CD4-positive, alpha-beta T cell (primary cell): ENCODE measurements around the gene MMADHC. TPM values are rescaled to one million over a fixed set of nuclear protein-coding genes. Genes with fewer than 3 reads are reported as not detected.
A peak's percentile ranks its signal among the peaks of the same experiment; 100 is the strongest.

Source experiments
- ATAC-seq: fragments of 200-7000 bp; cut with Tn5 transposase; one replicate; pipeline ENCODE4 v1.10.0; 2022; ENCODE audit warnings: mild to moderate bottlenecking; ENCODE audit not compliant: poor library complexity
- CTCF ChIA-PET: fragments of 350-600 bp; sonication (Branson Sonifier 250); formaldehyde crosslinking; loops from one replicate; lab custom pipeline; 2021; ENCODE audit warnings: antibody characterized with exemption, inconsistent platforms; lab: Charles Lee
- POLR2A ChIA-PET: fragments of 350-600 bp; sonication (Branson Sonifier 250); formaldehyde crosslinking; loops from one replicate; lab custom pipeline; 2021; ENCODE audit warnings: antibody characterized with exemption, inconsistent platforms; lab: Charles Lee
- DNase-seq, 14 experiments: peaks; one replicate each; pipeline ENCODE4 v3.0.0-alpha.2; 2013 to 2020; ENCODE audit warnings: mixed read lengths in 2 of 14
- H3K27ac ChIP-seq, 2 donors: one replicate each; pipeline versions ENCODE4 v1.5.1 to v1.7.0; 2013; ENCODE audit warnings: low read length in 2 of 2, low read depth in 1 of 2, mild to moderate bottlenecking in 1 of 2
- H3K27me3 ChIP-seq, 2 experiments: 1 replicate in 1 of 2; 2 replicates in 1 of 2; pipeline versions ENCODE4 v1.6.1 to v1.7.0; 2013; ENCODE audit warnings: low read length in 2 of 2, control low read depth in 1 of 2, mild to moderate bottlenecking in 1 of 2, moderate library complexity in 1 of 2; ENCODE audit not compliant: insufficient read depth in 2 of 2, control insufficient read depth in 1 of 2
- H3K36me3 ChIP-seq: one replicate; pipeline ENCODE4 v1.6.1; 2013; ENCODE audit warnings: low read length, control low read depth; ENCODE audit not compliant: insufficient read depth
- H3K4me1 ChIP-seq: one replicate; pipeline ENCODE4 v1.6.1; 2013; ENCODE audit warnings: low read length, control low read depth; ENCODE audit not compliant: insufficient read depth
- H3K4me3 ChIP-seq: one replicate; pipeline ENCODE4 v1.5.1; 2013; ENCODE audit warnings: mild to moderate bottlenecking, low read length, moderate library complexity
- H3K9me3 ChIP-seq, 2 experiments: 1 replicate in 1 of 2; 2 replicates in 1 of 2; pipeline versions ENCODE4 v1.6.1 to v1.7.0; 2013; ENCODE audit warnings: low read length in 2 of 2, mild to moderate bottlenecking in 2 of 2, control low read depth in 1 of 2, moderate library complexity in 1 of 2; ENCODE audit not compliant: control insufficient read depth in 1 of 2, insufficient read depth in 1 of 2
- H3K27ac Mint-ChIP-seq: one replicate; pipeline ENCODE4 v1.8.0; 2020; ENCODE audit warnings: mixed read lengths
- H3K27me3 Mint-ChIP-seq: one replicate; pipeline ENCODE4 v1.8.0; 2021; ENCODE audit warnings: mixed read lengths
- H3K36me3 Mint-ChIP-seq: one replicate; pipeline ENCODE4 v1.8.0; 2021; ENCODE audit warnings: low read depth, mixed read lengths
- H3K4me1 Mint-ChIP-seq: one replicate; pipeline ENCODE4 v1.8.0; 2021; ENCODE audit warnings: low read depth, mixed read lengths
- H3K4me3 Mint-ChIP-seq: one replicate; pipeline ENCODE4 v1.8.0; 2020; ENCODE audit warnings: mild to moderate bottlenecking, mixed read lengths
- H3K9me3 Mint-ChIP-seq: one replicate; pipeline ENCODE4 v1.8.0; 2020; ENCODE audit warnings: mixed read lengths
- intact Hi-C, 2 experiments: fragments of 100-400 bp; cut with DNase I in 1 of 2; cut with micrococcal nuclease in 1 of 2; formaldehyde crosslinking; loops; one replicate each; pipeline versions ENCODE4 v1.15.1 to v1.9.0; 2023 to 2025; cut with DNase I, micrococcal nuclease
- polyA plus RNA-seq, 2 donors: library from polyadenylated mRNA; unstranded; fragments of 120-200 nt; gene quantifications; one replicate each; pipeline ENCODE4 v1.2.1, GENCODE V29; 2013
- total RNA-seq, 174 experiments: library from RNA in 2 of 174; stranded (reverse) in 2 of 174; gene quantifications; one replicate each; pipeline ENCODE4 v1.2.3 and lab custom pipeline; 2021 to 2026
- TF ChIP-seq, protein P1 (sequence below): fragments of 200-600 bp; IDR thresholded peaks from one replicate; pipeline ENCODE4 v1.8.0; 2022; ENCODE audit warnings: antibody characterized with exemption, mild to moderate bottlenecking

MMADHC gene
- 10 to 100 TPM; 77.3 to 77.8 TPM for total RNA-seq
- polyA plus RNA-seq (2013, experiment 1 of 2), result 65.0 TPM
- 69.6 TPM for polyA plus RNA-seq (2013, experiment 2 of 2)
- total RNA-seq (lab: John Stamatoyannopoulos, UW), result 47.8 to 213 (median 94.3) reads per million in 172 experiments

DNA sequence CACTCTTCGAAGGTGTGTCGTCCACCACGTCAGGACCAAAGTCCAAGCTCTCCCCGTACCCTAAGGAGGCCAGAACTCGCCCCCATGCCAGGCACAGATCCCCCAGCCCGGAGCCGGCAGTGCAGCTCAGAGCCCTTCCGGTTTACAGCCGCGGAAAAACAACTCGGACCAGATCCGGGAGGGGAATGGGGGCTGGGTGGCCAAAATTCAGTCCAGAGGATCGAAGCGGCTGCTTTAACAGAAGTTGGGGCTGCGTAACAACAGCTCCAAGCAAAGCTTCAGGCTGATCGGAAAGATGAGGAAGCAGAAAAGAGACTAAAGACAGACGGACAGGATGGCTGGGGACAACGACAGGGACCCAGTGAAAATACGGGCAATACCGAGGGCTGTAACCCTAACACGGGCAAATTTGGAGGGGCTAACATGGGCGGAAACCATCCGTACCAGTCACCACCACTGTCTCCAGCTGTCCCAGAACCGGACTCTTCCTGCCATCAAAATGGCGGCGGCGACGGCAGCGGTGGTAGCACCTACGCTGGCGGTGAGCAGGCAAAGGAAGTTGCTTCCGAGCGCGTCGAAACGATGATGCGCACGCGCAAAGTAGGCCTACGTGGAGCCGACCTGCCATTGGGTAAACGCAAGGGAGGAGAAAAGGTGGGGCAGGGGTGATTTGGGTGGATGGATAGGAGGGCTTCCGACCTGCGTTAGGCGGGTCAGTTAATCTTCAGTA, at the start of gene MMADHC:
Gene MMADHC, minus strand, starts transcription at position 556 of the 730 bp plus-strand sequence. CDS start 678 bp downstream, outside the sequence.
- peaks cover 51% of the 10 kb centered on the region for H3K4me1 Mint-ChIP-seq
- H3K4me3 ChIP-seq, result peak within 1 kb of the TSS; percentile 84

DNA sequence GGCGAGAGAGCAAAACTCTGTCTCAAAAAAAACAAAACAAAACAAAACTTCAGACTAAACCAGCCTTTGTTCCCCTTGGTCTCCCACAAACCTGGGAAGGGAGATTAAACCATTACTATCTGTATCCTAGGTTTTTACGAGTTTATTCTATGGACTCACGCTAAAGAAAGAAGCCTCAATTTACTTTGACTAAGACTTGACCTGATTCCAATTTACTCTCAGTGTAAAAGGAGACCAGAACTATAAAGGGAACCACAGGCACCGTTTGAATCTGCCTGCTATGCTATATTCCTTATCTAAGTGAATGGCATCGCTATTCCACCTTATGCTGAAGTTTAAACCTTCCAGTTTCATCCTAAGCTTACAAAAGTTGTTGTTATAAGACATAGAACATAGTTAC, 46.5 kb upstream of the MMADHC start:
- TF ChIP-seq, protein P1, sequence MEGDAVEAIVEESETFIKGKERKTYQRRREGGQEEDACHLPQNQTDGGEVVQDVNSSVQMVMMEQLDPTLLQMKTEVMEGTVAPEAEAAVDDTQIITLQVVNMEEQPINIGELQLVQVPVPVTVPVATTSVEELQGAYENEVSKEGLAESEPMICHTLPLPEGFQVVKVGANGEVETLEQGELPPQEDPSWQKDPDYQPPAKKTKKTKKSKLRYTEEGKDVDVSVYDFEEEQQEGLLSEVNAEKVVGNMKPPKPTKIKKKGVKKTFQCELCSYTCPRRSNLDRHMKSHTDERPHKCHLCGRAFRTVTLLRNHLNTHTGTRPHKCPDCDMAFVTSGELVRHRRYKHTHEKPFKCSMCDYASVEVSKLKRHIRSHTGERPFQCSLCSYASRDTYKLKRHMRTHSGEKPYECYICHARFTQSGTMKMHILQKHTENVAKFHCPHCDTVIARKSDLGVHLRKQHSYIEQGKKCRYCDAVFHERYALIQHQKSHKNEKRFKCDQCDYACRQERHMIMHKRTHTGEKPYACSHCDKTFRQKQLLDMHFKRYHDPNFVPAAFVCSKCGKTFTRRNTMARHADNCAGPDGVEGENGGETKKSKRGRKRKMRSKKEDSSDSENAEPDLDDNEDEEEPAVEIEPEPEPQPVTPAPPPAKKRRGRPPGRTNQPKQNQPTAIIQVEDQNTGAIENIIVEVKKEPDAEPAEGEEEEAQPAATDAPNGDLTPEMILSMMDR, result no peak

More for the DNA sequence above, at the start of gene MMADHC:
- intact Hi-C loops, result loop anchor here (5.0 to 10.0 kb wide), 4 partner anchors 710 to 1743 kb away; partner anchors contain the start of genes ACVR2A (in 1 of the 2), KIF5C (in 1 of the 2), MBD5 (in 1 of the 2) and NMI (in 1 of the 2)
- POLR2A ChIA-PET, result interaction anchor here (0.6 to 1.9 kb wide), 14 partner anchors 8 to 1822 kb away, joined by 3 to 29 read pairs (median 4); partner anchors contain the start of genes MBD5, NMI, ORC4 and RBM43
- CTCF ChIA-PET, result interaction anchor here (0.6 to 1.8 kb wide), 4 partner anchors 10 to 1833 kb away, joined by 3 to 6 read pairs (median 3); no protein-coding TSS in a partner anchor
- Histone ChIP-seq H3K36me3 (peaks cover 24% of the 10 kb centered on the region), H3K27ac (peak within 1 kb of the TSS; percentile 89 to 93), H3K27me3 (peaks cover 0 to 16% of the 10 kb centered on the region in 2 experiments), H3K9me3 (no peaks in the 10 kb centered on the region), H3K4me1 (peaks cover 14% of the 10 kb centered on the region)
- peak within 1 kb of the TSS; percentile 96 for H3K4me3 Mint-ChIP-seq
- H3K9me3 Mint-ChIP-seq, result no peaks in the 10 kb centered on the region
- peaks cover 23% of the 10 kb centered on the region for H3K27me3 Mint-ChIP-seq
- TF ChIP-seq, protein P1, result no peak
- H3K27ac Mint-ChIP-seq, result peak within 1 kb of the TSS; percentile 98
- H3K36me3 Mint-ChIP-seq, result peaks cover 43% of the 10 kb centered on the region
- ATAC-seq, result peak; percentile 94
- DNase-seq, result peak; percentile 86 to 97 (median 92)

DNA sequence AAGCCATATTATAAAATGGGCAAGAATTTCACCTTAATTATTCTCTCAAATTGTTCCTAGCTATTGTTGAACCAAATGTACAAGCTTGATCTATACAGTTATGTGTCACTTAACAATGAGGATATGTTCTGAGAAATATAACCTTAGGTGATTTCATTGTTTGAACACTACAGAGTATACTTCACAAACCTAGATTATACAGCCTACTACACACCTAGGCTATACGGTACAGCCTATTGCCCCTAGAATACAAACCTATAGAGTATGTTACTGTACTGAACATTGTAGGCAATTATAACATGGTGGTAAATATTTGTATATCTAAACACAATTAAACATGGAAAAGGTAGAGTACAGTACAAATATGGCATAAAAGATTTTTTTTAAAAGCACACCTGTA, 42.9 kb upstream of the MMADHC start:
- H3K4me3 Mint-ChIP-seq, result no peak overlapping the region
- no peaks in the 10 kb centered on the region for H3K9me3 Mint-ChIP-seq
- Histone ChIP-seq H3K27ac (no peak overlapping the region), H3K9me3 (no peaks in the 10 kb centered on the region), H3K4me1 (no peaks in the 10 kb centered on the region), H3K4me3 (no peak overlapping the region), H3K27me3 (no peaks in the 10 kb centered on the region), H3K36me3 (no peaks in the 10 kb centered on the region)
- H3K4me1 Mint-ChIP-seq, result no peaks in the 10 kb centered on the region
- H3K27me3 Mint-ChIP-seq, result peaks cover 9% of the 10 kb centered on the region
- TF ChIP-seq, protein P1, result no peak
- H3K27ac Mint-ChIP-seq, result no peak overlapping the region
- DNase-seq, result no peak
- H3K36me3 Mint-ChIP-seq, result no peaks in the 10 kb centered on the region
- intact Hi-C loops, result no loop called here
- CTCF ChIA-PET, result no interaction called here
- no peak for ATAC-seq
- POLR2A ChIA-PET, result no interaction called here

More for the DNA sequence above, 46.5 kb upstream of the MMADHC start:
- Mint-ChIP-seq H3K4me3 (no peak overlapping the region), H3K36me3 (no peaks in the 10 kb centered on the region), H3K27ac (no peak overlapping the region), H3K27me3 (no peaks in the 10 kb centered on the region), H3K4me1 (no peaks in the 10 kb centered on the region), H3K9me3 (no peaks in the 10 kb centered on the region)
- DNase-seq (no peak), ATAC-seq (no peak)
- no peak overlapping the region for H3K27ac ChIP-seq
- H3K27me3 ChIP-seq, result no peaks in the 10 kb centered on the region
- H3K4me1 ChIP-seq, result no peaks in the 10 kb centered on the region
- POLR2A ChIA-PET, result no interaction called here
- no peaks in the 10 kb centered on the region for H3K9me3 ChIP-seq
- intact Hi-C loops, result no loop called here
- H3K4me3 ChIP-seq, result no peak overlapping the region
- CTCF ChIA-PET, result no interaction called here
- H3K36me3 ChIP-seq, result no peaks in the 10 kb centered on the region
